K562 (cell line): Measurements from ENCODE around the gene CAPN13. TPM values are rescaled to one million over a fixed set of nuclear protein-coding genes. Genes with fewer than 3 reads are reported as not detected.

Source experiments
- ATAC-seq: fragments of 200-7000 bp; cut with Tn5 transposase; 3 replicates; pipeline ENCODE4 v1.9.1; 2020; ENCODE audit warnings: moderate library complexity
- BruUV-seq: library from RNA; stranded (reverse); fragments of 400-500 nt; replicated peaks from 2 replicates; lab custom pipeline; 2021; lab: Mats Ljungman, UMichigan
- CTCF ChIA-PET: fragments of 300-600 bp; formaldehyde crosslinking; extraction: SDS; loops from one replicate; lab custom pipeline; 2021; ENCODE audit warnings: low intra/inter-chr PET ratio; lab: Yijun Ruan, JAX
- POLR2A ChIA-PET: fragments of 300-600, 350-650 bp; sonication (Branson Sonifier 250); formaldehyde crosslinking; extraction: SDS; loops from one replicate; lab custom pipeline; 2021; ENCODE audit warnings: antibody characterized with exemption, inconsistent platforms; lab: Yijun Ruan, JAX
- DNase-seq, 4 experiments: peaks; one replicate each; pipeline versions ENCODE4 v3.0.0 to v3.0.0-alpha.2; 2011 to 2018; ENCODE audit warnings: low spot score in 3 of 4, mixed read lengths in 3 of 4; ENCODE audit errors: extremely low read depth in 1 of 4
- FAIRE-seq: peaks from 2 replicates; lab custom pipeline; 2011; peaks lifted over from hg19 to GRCh38; lab: Jason Lieb, UNC
- H2AFZ ChIP-seq: 2 replicates; pipeline ENCODE4 v1.6.0; 2011; ENCODE audit warnings: low read depth, low read length, control low read depth, inconsistent platforms
- H3K27ac ChIP-seq: fragments of 200-600 bp; 3 replicates; pipeline ENCODE4 v1.8.0; 2011; ENCODE audit warnings: low read depth, mild to moderate bottlenecking, control low read depth, inconsistent platforms, low read length, moderate library complexity, mixed read lengths; ENCODE audit errors: extremely low read depth
- H3K27me3 ChIP-seq, 2 experiments: fragments of 300-600 bp in 1 of 2; 2 replicates in 1 of 2; 3 replicates in 1 of 2; pipeline versions ENCODE4 v1.6.0 to v1.8.0; 2011; ENCODE audit warnings: inconsistent platforms in 2 of 2, low read length in 2 of 2, mild to moderate bottlenecking in 1 of 2, mixed read lengths in 1 of 2, moderate library complexity in 1 of 2; ENCODE audit not compliant: control insufficient read depth in 2 of 2, insufficient read depth in 2 of 2
- H3K36me3 ChIP-seq: fragments of 300-600 bp; 3 replicates; pipeline ENCODE4 v1.8.0; 2011; ENCODE audit warnings: mild to moderate bottlenecking, low read length, inconsistent platforms; ENCODE audit not compliant: control insufficient read depth, insufficient read depth
- H3K4me1 ChIP-seq, 2 experiments: fragments of 200-600 bp in 1 of 2; replicated peaks in 1 of 2; 2 replicates in 1 of 2; 3 replicates in 1 of 2; pipeline versions ENCODE4 v1.5.1 to v1.8.0; 2011; ENCODE audit warnings: inconsistent platforms in 2 of 2, low read length in 2 of 2, mild to moderate bottlenecking in 1 of 2, mixed read lengths in 1 of 2, moderate library complexity in 1 of 2; ENCODE audit not compliant: control insufficient read depth in 2 of 2, insufficient read depth in 2 of 2
- H3K4me2 ChIP-seq: 2 replicates; pipeline ENCODE4 v1.6.1; 2011; ENCODE audit warnings: low read length, control low read depth, inconsistent platforms, mixed read lengths; ENCODE audit not compliant: insufficient read depth
- H3K4me3 ChIP-seq: fragments of 200-600 bp; sonication (generic), shearing (Covaris generic); 2 replicates; pipeline ENCODE4 v1.5.1; 2016; ENCODE audit warnings: control low read depth, inconsistent platforms
- H3K79me2 ChIP-seq: fragments of 200-600 bp; 3 replicates; pipeline ENCODE4 v1.8.0; 2011; ENCODE audit warnings: low read length, inconsistent platforms; ENCODE audit not compliant: control insufficient read depth, insufficient read depth
- H3K9ac ChIP-seq, 2 experiments: 2 replicates each; pipeline versions ENCODE4 v1.6.0 to v1.6.1; 2011; ENCODE audit warnings: low read depth in 2 of 2, low read length in 2 of 2, control low read depth in 1 of 2, inconsistent platforms in 1 of 2, mild to moderate bottlenecking in 1 of 2, mixed read lengths in 1 of 2; ENCODE audit not compliant: insufficient read depth in 1 of 2
- H3K9me1 ChIP-seq: one replicate; pipeline ENCODE4 v1.6.0; 2011; ENCODE audit warnings: inconsistent platforms, mild to moderate bottlenecking, low read length, moderate library complexity; ENCODE audit not compliant: control insufficient read depth, insufficient read depth
- H3K9me3 ChIP-seq: replicated peaks from 2 replicates; pipeline ENCODE4 v1.5.1; 2011; ENCODE audit warnings: low read depth, low read length, inconsistent platforms; ENCODE audit not compliant: control insufficient read depth, insufficient read depth
- H4K20me1 ChIP-seq: replicated peaks from 2 replicates; pipeline ENCODE4 v1.6.1; 2011; ENCODE audit warnings: low read length, inconsistent platforms, mixed read lengths; ENCODE audit not compliant: control insufficient read depth, insufficient read depth
- ATF2 ChIP-seq: sonication (generic); formaldehyde crosslinking; IDR thresholded peaks from 2 replicates; pipeline ENCODE4 v1.8.1; 2022; ENCODE audit warnings: missing genetic modification reagents
- EGR1 ChIP-seq: fragments of 450-650 bp; conservative IDR thresholded peaks from 2 replicates; pipeline ENCODE4 v1.6.1; 2017; ENCODE audit warnings: mild to moderate bottlenecking
- FOXK1 ChIP-seq: sonication (generic); formaldehyde crosslinking; IDR thresholded peaks from 2 replicates; pipeline ENCODE4 v1.8.0; 2022; ENCODE audit warnings: missing genetic modification reagents, mild to moderate bottlenecking, borderline replicate concordance
- HDAC6 ChIP-seq: IDR thresholded peaks from 2 replicates; pipeline ENCODE4 v1.6.1; 2012; ENCODE audit warnings: low read depth, mild to moderate bottlenecking, control low read depth, inconsistent platforms, low read length, moderate library complexity
- MCM3 ChIP-seq: fragments of 450-650 bp; IDR thresholded peaks from 2 replicates; pipeline ENCODE4 v1.6.1; 2016
- NCOA1 ChIP-seq: fragments of 450-650 bp; IDR thresholded peaks from 2 replicates; pipeline ENCODE4 v1.6.1; 2016; ENCODE audit warnings: low read depth
- NR1H2 ChIP-seq: sonication (generic); formaldehyde crosslinking; IDR thresholded peaks from 2 replicates; pipeline ENCODE4 v1.4.0; 2020; ENCODE audit warnings: mild to moderate bottlenecking, missing genetic modification reagents
- RAD21 ChIP-seq, 2 experiments: fragments of 250-450 bp in 1 of 2; fragments of 450-650 bp in 1 of 2; sonication (Bioruptor Pico) in 1 of 2; formaldehyde crosslinking in 1 of 2; IDR thresholded peaks in 1 of 2; conservative IDR thresholded peaks in 1 of 2; 2 replicates each; pipeline versions ENCODE4 v1.4.0 to v1.8.0; 2020 to 2022; ENCODE audit warnings: mild to moderate bottlenecking in 2 of 2, moderate library complexity in 1 of 2
- RBM15 ChIP-seq: fragments of 200-400 bp; formaldehyde crosslinking; IDR thresholded peaks from 2 replicates; pipeline ENCODE4 v1.6.1; 2018; ENCODE audit warnings: mild to moderate bottlenecking, low read length, moderate library complexity; ENCODE audit not compliant: insufficient read depth
- RBM22 ChIP-seq: fragments of 200-400 bp; formaldehyde crosslinking; IDR thresholded peaks from 2 replicates; pipeline ENCODE4 v1.6.1; 2018; ENCODE audit warnings: low read length, low read depth; ENCODE audit not compliant: poor library complexity, severe bottlenecking
- SREBF1 ChIP-seq: fragments of 150-350 bp; IDR thresholded peaks from 2 replicates; pipeline ENCODE4 v1.6.1; 2014; ENCODE audit warnings: antibody characterized with exemption, low read depth, low read length, borderline replicate concordance
- ZC3H11A ChIP-seq: IDR thresholded peaks from 2 replicates; pipeline ENCODE4 v1.6.1; 2012; ENCODE audit warnings: low read depth, low read length, improper control_type of control experiment
- ZNF121 ChIP-seq: sonication (generic); formaldehyde crosslinking; conservative IDR thresholded peaks from 2 replicates; pipeline ENCODE4 v1.8.0; 2022; ENCODE audit warnings: missing genetic modification reagents
- ZNF184 ChIP-seq: sonication (generic); formaldehyde crosslinking; IDR thresholded peaks from 2 replicates; pipeline ENCODE4 v1.5.0; 2020; ENCODE audit warnings: missing genetic modification reagents
- WGBS: fragments of 100-300 bp; shearing (Covaris generic); methylation state at CpG from one replicate; pipeline ENCODE4 v1.1.6; 2016; ENCODE audit warnings: low coverage, mixed read lengths; ENCODE audit not compliant: insufficient coverage; ENCODE audit errors: missing lambda C conversion rate; 5-methylcytosine and 5-hydroxymethylcytosine counted together
- in situ Hi-C: fragments of 300-500 bp; cut with MboI; formaldehyde crosslinking; loops from 4 replicates; pipeline ENCODE4 v1.15.0; 2018; ENCODE audit warnings: inconsistent platforms, mixed read lengths
- intact Hi-C: fragments of 100-400 bp; cut with micrococcal nuclease; formaldehyde crosslinking; loops from 2 replicates; pipeline ENCODE4 v1.14.2; 2022
- polyA plus RNA-seq, 8 experiments: library from polyadenylated mRNA; depleted of rRNA in 4 of 8; stranded (reverse) in 5 of 8; unstranded in 3 of 8; fragments of >200 nt; fragmentation: Nextera tagmentation in 2 of 8; fragmentation: Illumina TruSeq in 1 of 8; extraction: Ambion mirVana in 2 of 8; extraction: Trizol in 1 of 8; gene quantifications; 2 replicates each; pipeline versions ENCODE4 v1.2.1 to v1.2.3, GENCODE V29; 2011 to 2014; ENCODE audit warnings: inconsistent platforms in 1 of 8, missing spikeins in 1 of 8
- total RNA-seq, 7 experiments: library from RNA; depleted of rRNA in 6 of 7; stranded (reverse); fragments of >200 nt in 6 of 7; fragmentation: Illumina TruSeq in 2 of 7; extraction: Trizol in 2 of 7; gene quantifications; 2 replicates each; pipeline versions ENCODE4 v1.2.1 to v1.2.3, GENCODE V29; 2011 to 2021; ENCODE audit warnings: low replicate concordance in 1 of 7
- TF ChIP-seq, protein P1 (sequence below): fragments of 450-650 bp; formaldehyde crosslinking; IDR thresholded peaks from 2 replicates; pipeline ENCODE4 v1.4.0; 2022; ENCODE audit warnings: missing genetic modification characterization
- TF ChIP-seq, protein P2 (sequence below): sonication (generic); formaldehyde crosslinking; IDR thresholded peaks from 2 replicates; pipeline ENCODE4 v1.8.0; 2022; ENCODE audit warnings: missing genetic modification reagents, mild to moderate bottlenecking, borderline replicate concordance

The CAPN13 gene
- total and polyA plus RNA-seq, 9 of the 15 experiments (the other 6 are each of a cell fraction or from before 2014, with no cell fraction given): not detected

- TF ChIP-seq, protein P1, sequence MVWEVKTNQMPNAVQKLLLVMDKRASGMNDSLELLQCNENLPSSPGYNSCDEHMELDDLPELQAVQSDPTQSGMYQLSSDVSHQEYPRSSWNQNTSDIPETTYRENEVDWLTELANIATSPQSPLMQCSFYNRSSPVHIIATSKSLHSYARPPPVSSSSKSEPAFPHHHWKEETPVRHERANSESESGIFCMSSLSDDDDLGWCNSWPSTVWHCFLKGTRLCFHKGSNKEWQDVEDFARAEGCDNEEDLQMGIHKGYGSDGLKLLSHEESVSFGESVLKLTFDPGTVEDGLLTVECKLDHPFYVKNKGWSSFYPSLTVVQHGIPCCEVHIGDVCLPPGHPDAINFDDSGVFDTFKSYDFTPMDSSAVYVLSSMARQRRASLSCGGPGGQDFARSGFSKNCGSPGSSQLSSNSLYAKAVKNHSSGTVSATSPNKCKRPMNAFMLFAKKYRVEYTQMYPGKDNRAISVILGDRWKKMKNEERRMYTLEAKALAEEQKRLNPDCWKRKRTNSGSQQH (CRISPR knock-in tag): no peak
- TF ChIP-seq HDAC6: no peak
- TF ChIP-seq FOXK1 (CRISPR knock-in tag): no peak
Measured at GRCh38 chr2:30678410-30679137, 128.7 kb downstream of the CAPN13 start (continued).

- intact Hi-C loops: no loop called here
- FAIRE-seq: no peak
- no peak for TF ChIP-seq ZC3H11A
- TF ChIP-seq RBM15: no peak
- TF ChIP-seq RBM22: no peak
- TF ChIP-seq NR1H2: no peak
- TF ChIP-seq ATF2 (CRISPR knock-in tag): no peak
- TF ChIP-seq NCOA1: no peak
- no peak for TF ChIP-seq ZNF121 (CRISPR knock-in tag)
- TF ChIP-seq, protein P2, sequence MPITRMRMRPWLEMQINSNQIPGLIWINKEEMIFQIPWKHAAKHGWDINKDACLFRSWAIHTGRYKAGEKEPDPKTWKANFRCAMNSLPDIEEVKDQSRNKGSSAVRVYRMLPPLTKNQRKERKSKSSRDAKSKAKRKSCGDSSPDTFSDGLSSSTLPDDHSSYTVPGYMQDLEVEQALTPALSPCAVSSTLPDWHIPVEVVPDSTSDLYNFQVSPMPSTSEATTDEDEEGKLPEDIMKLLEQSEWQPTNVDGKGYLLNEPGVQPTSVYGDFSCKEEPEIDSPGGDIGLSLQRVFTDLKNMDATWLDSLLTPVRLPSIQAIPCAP (CRISPR knock-in tag): no peak
- TF ChIP-seq ZNF184 (CRISPR knock-in tag): no peak
- no peak for TF ChIP-seq SREBF1
- no peak for TF ChIP-seq EGR1
- TF ChIP-seq RAD21 (CRISPR knock-in tag; conservative IDR thresholded peaks at IDR 0.05 in 1 of 2, IDR thresholded peaks at IDR 0.05 in 1 of 2): no peak
- TF ChIP-seq MCM3: no peak
Measured at GRCh38 chr2:30677861-30678385, 129.3 kb downstream of the CAPN13 start.

More at GRCh38 chr2:30677861-30678385, 129.3 kb downstream of the CAPN13 start:
- ATAC-seq (peak; percentile 42; the same call in 1 of the 3 replicates), DNase-seq (no peak)
- no peak overlapping the region for H3K27ac ChIP-seq
- POLR2A ChIA-PET: interaction anchor here (0.5 to 1.0 kb wide), 2 partner anchors 9 to 412 kb away, joined by 3 to 5 read pairs; no protein-coding TSS in a partner anchor
- H4K20me1 ChIP-seq: no peaks in the 10 kb centered on the region
- no peaks in the 10 kb centered on the region for H3K79me2 ChIP-seq
- no peak overlapping the region for H3K4me3 ChIP-seq
- no peak overlapping the region for H2AFZ ChIP-seq
- in situ Hi-C loops: no loop called here
- no peaks in the 10 kb centered on the region for H3K9me1 ChIP-seq
- H3K4me1 ChIP-seq: peaks cover 0 to 2% of the 10 kb centered on the region in 2 experiments; a peak in 1 of 5 replicates
- H3K9ac ChIP-seq: no peak overlapping the region
- BruUV-seq: no TSS peak
- no peaks in the 10 kb centered on the region for H3K36me3 ChIP-seq
- no peaks in the 10 kb centered on the region for H3K9me3 ChIP-seq
- 10% methylated on average over 5 of the region's 5 CpGs for WGBS
- H3K27me3 ChIP-seq: peaks cover 9 to 41% of the 10 kb centered on the region in 2 experiments
- no peak overlapping the region for H3K4me2 ChIP-seq
- CTCF ChIA-PET: no interaction called here
